Measurements from ENCODE around the gene TMEM121. TPM values are rescaled to one million over a fixed set of nuclear protein-coding genes. Genes with fewer than 3 reads are reported as not detected.

The TMEM121 gene
- total and polyA plus RNA-seq, 11 donors: 1.0 to 4.4 (median 1.9) TPM

DNA sequence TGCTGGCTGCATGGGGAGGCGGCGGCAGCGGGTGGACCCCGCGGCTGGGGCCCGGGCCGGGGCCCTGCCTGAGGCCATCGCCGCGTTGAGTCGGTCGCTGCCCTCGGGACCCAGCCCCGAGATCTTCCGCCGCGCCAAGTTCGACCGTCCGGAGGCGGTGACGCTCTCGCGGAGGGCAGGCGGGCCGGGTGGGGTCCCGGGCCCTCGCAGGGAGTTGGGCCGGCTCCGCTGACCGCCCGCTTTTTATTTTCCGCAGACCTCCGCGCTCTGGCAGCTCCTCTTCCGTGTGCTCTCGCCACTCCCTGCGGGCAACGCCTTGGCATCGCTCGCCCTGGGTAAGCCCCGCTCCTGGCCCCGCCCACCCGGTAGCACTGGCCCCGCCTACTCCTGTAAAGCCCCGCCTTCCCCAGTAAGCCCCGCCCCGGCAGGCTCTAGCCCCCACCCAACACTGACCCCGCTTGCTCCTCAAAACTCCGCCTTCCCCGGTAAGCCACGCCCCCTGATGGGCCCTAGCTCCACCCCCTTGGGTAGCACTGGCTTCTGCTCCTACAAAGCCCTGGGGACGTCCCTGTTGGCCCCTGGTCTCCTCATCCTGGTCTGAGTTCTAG is 34.9 kb upstream of the TMEM121 start:
- peak in 2 of 4 donors; percentile 0 to 6 for ATAC-seq
- Histone ChIP-seq H3K27ac (peak overlapping the region; percentile 51 to 100 (median 90)), H3K4me3 (peak overlapping the region; percentile 24 to 86 (median 72)), H3K27me3 (no peaks in the 10 kb centered on the region), H3K36me3 (peaks cover 0 to 9% (median 0%) of the 10 kb centered on the region in 9 donors), H3K9me3 (no peaks in the 10 kb centered on the region), H3K4me1 (peaks cover 10 to 66% (median 43%) of the 10 kb centered on the region in 12 donors)
- 1 to 3% (median 2%) methylated on average over 40 to 53 of the region's 53 CpGs for WGBS, 4 donors
- TF ChIP-seq POLR2A (IDR thresholded peaks at IDR 0.05): no peak
- TF ChIP-seq, protein P1, sequence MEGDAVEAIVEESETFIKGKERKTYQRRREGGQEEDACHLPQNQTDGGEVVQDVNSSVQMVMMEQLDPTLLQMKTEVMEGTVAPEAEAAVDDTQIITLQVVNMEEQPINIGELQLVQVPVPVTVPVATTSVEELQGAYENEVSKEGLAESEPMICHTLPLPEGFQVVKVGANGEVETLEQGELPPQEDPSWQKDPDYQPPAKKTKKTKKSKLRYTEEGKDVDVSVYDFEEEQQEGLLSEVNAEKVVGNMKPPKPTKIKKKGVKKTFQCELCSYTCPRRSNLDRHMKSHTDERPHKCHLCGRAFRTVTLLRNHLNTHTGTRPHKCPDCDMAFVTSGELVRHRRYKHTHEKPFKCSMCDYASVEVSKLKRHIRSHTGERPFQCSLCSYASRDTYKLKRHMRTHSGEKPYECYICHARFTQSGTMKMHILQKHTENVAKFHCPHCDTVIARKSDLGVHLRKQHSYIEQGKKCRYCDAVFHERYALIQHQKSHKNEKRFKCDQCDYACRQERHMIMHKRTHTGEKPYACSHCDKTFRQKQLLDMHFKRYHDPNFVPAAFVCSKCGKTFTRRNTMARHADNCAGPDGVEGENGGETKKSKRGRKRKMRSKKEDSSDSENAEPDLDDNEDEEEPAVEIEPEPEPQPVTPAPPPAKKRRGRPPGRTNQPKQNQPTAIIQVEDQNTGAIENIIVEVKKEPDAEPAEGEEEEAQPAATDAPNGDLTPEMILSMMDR (IDR thresholded peaks at IDR 0.05): no peak
- intact Hi-C loops (cut with DNase I): loop anchor here in 5 of 10 donors (2.0 to 5.0 kb wide), 6 partner anchors 36 to 189 kb away; partner anchors contain the start of genes BRF1 (in 1 of the 5), PACS2 (in 1 of the 5) and TMEM121 (in 1 of the 5)
- DNase-seq: peak; percentile 64 to 89 (median 67)

DNA sequence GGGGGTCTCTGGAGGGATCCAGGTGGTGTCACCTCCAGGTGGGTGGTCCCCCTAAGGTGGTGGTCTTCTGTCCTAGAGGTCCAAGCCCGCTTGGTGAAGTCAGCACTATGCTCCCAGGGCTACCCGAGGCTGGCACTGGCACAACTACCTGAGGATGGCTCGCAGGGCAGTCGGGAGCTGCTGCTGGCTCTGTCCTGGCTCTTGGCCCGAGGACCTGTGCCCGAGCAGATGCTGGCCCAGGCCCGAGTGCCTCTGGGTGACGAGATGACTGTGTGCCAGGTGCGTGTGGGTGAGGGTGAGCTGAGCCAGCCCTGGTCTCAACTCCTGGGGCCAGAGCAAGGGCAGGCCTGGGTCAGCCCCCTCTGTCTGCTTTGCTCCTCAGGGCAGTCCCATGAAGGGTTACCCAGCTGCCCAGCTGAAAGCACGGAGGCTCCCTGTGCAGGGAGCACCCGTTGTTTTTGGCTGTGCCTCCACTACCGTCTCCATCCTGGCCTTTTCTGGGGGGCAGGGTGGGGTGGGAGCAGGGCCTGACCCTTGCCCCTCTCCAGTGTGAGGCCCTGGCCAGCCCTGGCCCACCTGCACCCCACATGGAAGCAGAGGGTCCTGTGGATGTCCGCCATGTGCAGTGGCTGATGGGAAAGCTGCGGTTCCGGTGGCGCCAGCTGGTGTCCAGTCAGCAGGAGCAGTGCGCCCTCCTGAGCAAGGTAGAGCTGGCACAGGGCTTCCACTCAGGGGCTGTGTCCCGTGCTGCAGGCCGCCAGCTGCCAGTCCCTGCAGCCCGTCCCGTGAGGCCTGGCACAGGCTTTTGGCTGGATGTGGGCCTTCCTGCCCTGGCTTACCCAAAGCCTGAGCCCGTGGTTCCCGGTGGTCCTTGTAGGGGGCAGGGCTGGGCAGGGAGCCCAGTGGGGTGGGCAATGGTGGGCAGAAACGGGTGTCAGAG is 34.1 kb upstream of the TMEM121 start:
- ATAC-seq (no peak), DNase-seq (peak in 4 of 5 donors; percentile 43 to 76 (median 50))
- intact Hi-C loops (cut with DNase I): loop anchor here in 4 of 10 donors (5.0 kb wide), 4 partner anchors 35 to 190 kb away; partner anchors contain the start of genes BRF1 (in 1 of the 4), PACS2 (in 1 of the 4) and TMEM121 (in 1 of the 4)
- no peaks in the 10 kb centered on the region for H3K27me3 ChIP-seq
- WGBS, 4 donors: 72 to 84% (median 76%) methylated on average over 17 to 24 of the region's 24 CpGs
- peak overlapping the region in 3 of 12 donors; percentile 92 to 94 (median 93) for H3K27ac ChIP-seq
- peaks cover 0 to 9% (median 0%) of the 10 kb centered on the region in 9 donors for H3K36me3 ChIP-seq
- peaks cover 9 to 58% (median 38%) of the 10 kb centered on the region in 12 donors for H3K4me1 ChIP-seq
- H3K4me3 ChIP-seq: peak overlapping the region in 5 of 12 donors; percentile 66 to 86 (median 84)
- TF ChIP-seq, protein P1 (IDR thresholded peaks at IDR 0.05): no peak
- no peak for TF ChIP-seq POLR2A (IDR thresholded peaks at IDR 0.05)
- no peaks in the 10 kb centered on the region for H3K9me3 ChIP-seq

DNA sequence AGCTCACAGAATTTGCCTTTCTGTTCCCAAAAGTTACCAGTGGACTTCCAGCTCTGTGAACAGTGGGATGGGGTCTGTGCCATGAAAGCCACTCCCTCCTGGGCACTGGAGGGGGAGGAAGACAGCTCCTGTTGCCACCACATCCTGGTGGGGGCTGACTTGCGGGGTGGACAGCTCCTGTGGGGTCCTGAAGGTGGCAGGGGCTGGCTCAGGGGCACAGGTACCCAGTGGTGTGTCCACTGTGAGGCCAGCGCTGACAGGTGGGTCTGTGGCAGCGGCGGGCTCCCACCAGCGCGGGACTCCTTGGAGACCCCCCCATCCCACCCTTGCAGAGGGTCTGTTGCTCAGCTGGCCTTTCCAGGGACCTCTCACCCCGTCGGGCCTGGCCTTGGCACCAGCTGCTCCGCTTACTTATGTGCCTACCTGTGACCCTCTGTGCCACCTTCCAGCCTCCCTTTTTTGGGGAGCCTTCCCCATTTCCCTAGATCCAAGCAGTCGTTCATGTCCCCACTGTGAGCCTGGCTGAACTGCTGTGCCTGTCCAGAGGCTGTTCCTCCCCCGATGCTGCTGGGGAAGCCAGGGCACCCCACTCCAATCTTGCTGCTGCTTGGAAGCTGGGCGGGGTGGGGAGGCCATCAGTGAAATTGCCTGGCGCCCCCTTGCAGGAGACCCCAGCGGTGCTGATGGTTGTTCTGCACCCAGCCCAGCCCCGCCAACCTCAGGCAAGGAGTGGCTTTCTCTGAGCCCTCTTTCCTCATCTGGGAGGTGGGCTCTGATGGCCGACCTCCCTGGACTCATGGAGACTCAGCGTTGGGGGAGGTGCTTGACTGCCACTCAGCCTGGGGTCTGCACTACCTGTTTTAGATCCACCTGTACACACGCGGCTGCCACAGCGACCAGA is 33.2 kb upstream of the TMEM121 start:
- H3K27me3 ChIP-seq: no peaks in the 10 kb centered on the region
- peaks cover 9 to 49% (median 30%) of the 10 kb centered on the region in 12 donors for H3K4me1 ChIP-seq
- no peak overlapping the region for H3K4me3 ChIP-seq
- WGBS, 4 donors: 87 to 92% (median 90%) methylated on average over 9 to 20 of the region's 20 CpGs
- H3K27ac ChIP-seq: no peak overlapping the region
- peaks cover 0 to 9% (median 0%) of the 10 kb centered on the region in 9 donors for H3K36me3 ChIP-seq
- no peak for ATAC-seq
- intact Hi-C loops (cut with DNase I): loop anchor here in 4 of 10 donors (5.0 kb wide), 4 partner anchors 34 to 191 kb away; partner anchors contain the start of genes BRF1 (in 1 of the 4), PACS2 (in 1 of the 4) and TMEM121 (in 1 of the 4)
- TF ChIP-seq POLR2A (IDR thresholded peaks at IDR 0.05): no peak
- TF ChIP-seq, protein P1 (IDR thresholded peaks at IDR 0.05): no peak
- H3K9me3 ChIP-seq: no peaks in the 10 kb centered on the region
- peak in 2 of 5 donors; percentile 28 to 62 for DNase-seq

Measured in heart left ventricle (tissue), 16 donors.